Left hindlimb (tissue), 1 donor: Measurements from ENCODE around the gene SPTLC2.
"Not testable (repeated sequence)": the region's sequence is repeated elsewhere in the genome, so short reads cannot be mapped to it uniquely, and the experiment has no call there.

Experiments
- DNase-seq: peaks from one replicate; pipeline ENCODE4 v3.0.0-alpha.2; 2018

Gene SPTLC2

GRCh38 chr14:77585385-77585784 lies 31.1 kb downstream of the SPTLC2 start:
- DNase-seq, result no peak

- DNase-seq, result no peak
Observed at GRCh38 chr14:77584809-77585208, 31.6 kb downstream of the SPTLC2 start.

DNA sequence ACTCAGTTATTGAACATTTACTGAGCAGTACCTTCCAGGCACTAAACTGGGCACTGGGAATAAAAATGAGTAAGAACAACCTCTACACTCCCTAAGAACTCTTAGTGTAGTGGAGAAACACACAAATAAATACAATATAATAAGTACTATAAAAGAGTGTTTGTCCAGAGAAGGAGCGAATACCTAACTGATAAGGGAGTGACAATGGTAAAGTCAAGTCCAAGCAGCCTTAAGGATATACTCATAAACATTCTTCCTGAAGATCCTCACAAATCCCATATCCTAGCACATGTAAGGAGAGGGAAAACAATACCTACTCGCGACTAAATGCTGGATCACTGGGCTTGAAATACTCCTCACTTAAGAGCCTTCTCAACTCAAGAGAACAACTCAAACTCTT lies 32.8 kb downstream of the SPTLC2 start:
- DNase-seq, result no peak

DNA sequence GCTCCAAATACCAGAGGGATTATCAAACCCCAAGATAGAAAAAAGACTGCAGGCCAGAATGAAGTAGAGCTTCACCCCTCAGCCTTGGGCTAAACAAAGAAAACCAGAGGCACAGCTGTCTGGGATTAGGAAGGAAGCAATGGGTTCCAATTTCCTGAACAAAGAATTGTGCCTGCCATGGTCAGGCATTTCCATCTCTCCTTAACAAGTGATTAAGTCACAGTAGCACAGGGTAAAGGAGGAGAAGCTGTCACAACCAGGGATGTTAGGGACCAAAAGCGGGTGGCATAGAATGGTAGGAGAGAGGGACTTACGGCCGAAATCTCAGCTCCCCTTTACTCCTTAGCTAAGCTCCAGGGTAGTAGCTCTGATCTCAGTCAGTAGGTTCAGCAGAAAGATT lies 33.9 kb downstream of the SPTLC2 start:
- DNase-seq, result no peak

DNA sequence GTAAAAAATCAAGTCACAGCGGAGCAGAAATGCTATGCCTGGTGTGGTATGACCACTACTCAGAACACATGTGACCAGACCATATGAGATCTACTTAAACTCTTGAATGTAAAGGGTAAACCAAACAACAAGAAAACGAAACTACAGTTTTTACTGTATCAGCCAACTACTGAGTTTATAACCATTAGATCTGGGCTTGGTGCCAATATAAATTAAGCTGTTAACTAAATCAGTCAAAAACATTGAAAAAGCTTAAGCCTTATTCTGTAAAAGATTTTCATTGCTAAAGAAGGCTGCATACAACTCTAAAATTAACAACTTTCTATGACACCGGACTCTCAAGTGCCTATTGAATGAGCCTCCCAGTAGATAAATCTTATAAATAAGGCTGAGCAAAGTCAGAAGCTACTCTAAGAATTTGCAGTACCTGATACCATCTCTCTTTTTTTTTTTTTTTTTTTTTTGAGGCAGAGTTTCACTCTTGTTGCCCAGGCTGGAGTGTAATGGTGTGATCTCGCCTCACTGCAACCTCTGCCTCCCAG lies 35.4 kb downstream of the SPTLC2 start:
- DNase-seq, result no peak

- no peak for DNase-seq
Observed at GRCh38 chr14:77580477-77580876, 36.0 kb downstream of the SPTLC2 start.

DNA sequence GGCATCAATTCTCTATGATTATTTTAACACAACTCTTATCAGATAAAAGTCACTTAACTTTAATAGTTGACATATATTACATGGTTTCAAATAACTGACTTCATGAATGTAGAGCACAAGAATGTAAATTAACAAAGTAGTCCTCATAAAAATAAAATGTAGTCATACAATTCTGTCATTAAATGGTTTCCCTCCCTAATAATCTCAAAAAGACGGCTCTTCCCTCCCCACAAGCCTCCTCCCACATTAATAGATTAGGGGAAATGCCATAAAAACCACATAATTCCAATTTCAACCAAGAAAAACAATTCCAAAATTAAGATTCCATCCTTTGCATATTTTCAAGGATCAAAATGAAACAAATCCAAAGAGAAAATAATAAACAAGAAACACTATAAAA lies 36.7 kb downstream of the SPTLC2 start:
- no peak for DNase-seq

DNA sequence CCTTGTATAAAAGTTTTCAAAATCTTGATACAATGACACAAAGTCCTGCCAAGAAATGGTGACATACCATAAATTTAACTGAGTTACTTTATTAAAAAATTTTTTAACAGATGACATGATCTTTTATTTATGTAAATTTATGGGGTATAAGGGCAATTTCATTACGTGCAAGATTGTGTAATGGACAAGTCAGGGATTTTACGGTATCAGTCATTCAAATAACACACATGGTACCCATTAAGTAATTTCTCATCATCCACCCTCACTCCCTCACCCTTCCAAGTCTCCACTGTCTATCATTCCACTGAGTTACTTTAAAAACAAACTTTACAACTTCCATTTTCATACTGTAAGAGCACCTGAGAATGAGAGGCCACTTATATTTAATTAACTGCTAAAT lies 37.4 kb downstream of the SPTLC2 start:
- no peak for DNase-seq

DNA sequence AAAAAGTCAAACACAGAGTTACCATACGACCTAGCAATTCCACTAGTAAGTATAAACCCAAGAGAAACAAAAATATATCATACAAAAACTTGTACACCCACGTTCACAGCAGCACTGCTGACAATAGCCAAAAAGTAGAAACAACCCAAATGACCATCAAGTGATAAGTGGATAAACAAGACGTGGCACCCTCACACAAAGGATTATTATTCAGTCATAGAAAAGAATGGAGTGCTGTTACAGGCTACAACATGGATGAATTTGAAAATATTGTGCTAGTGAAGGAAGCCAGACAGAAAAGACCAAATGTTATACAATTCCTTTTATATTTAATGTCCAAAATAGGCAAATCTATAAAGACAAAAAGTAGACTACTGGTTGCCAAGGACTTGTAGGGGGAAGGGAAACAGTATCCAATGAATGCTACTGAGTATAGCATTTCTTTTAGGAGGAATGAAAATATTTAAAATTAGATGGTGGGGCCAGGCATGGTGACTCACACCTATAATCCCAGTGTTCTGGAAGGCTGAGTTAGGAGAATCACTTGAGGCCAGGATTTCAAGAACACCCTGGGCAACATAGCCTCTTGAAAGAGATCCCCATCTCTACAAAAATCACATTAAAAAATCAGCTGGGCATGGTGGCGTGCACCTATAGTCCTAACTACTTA lies 41.9 kb downstream of the SPTLC2 start:
- no peak for DNase-seq

DNA sequence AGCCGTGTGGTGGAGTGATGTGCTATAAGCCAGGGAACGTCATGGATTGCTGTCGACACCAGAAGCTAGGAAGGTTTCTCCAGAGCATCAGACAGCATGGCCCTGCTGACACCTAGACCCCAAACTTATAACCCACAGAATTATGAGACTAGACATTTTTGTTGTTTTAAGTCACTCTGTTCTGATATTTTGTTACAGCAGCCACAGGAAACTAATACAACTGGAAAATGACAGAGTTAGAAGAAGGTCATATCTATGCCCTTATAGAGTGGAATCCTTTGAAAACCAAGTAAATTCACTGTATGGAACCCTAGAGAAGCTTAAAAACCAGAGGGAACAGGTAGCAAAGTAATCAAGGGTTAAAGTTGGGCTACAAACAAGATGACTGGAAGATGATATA lies 42.5 kb downstream of the SPTLC2 start:
- no peak for DNase-seq

- DNase-seq, result no peak
Observed at GRCh38 chr14:77570706-77571268, 45.6 kb downstream of the SPTLC2 start.

DNA sequence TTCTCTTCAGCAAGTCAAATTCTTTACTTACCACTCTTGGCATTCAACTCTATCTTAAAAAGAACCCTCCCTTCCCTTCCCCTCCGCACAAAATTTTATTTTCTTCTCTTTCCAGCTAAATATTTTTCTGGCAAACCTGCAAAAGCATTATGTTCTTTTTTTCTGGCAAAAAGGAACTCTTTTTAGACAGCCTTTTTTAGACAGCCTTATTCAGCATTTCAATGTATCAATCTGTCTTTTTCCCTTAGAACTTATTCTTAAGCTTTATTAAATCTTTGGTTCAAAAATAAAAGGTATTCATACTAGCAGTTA lies 50.5 kb downstream of the SPTLC2 start:
- no peak for DNase-seq

- no peak for DNase-seq
Observed at GRCh38 chr14:77565289-77565993, 51.0 kb downstream of the SPTLC2 start.

GRCh38 chr14:77562681-77563080 lies 53.8 kb downstream of the SPTLC2 start:
- DNase-seq, result no peak

DNA sequence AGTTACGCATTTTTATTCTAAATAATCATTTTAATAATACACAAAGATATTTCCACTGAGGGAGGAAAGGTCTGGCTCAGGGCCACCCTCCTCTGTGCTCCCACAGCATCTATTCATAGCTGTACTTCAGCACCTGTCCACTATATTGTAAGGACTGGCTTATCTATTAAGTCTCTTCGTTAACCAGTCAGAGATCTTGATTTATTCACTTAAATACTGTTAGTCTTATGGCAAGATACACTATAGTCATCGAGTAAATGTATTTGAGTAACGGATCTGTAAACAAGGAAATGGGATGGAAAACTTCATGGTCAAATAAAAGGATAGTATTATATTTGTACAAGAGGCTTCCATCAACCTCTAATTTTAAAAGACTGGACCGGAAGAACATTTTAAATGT lies 54.6 kb downstream of the SPTLC2 start:
- no peak for DNase-seq

DNA sequence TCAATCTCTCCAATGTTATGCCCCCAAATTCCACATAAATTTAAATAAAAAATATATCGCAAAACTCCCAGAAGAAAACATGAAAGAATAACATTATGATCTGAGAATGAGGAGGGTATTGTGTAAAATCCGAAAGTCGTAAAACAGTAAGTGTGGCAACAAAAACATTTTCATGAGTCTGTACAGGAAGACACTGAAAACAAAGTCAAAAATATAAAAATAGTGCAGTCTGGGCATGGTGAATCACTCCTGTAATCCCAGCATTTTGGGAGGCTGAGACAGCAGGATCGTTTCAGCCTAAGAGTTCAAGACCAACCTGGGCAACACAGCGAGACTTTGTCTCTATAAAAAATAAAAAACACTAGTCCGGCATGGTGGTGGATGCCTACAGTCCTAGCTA lies 57.1 kb downstream of the SPTLC2 start:
- DNase-seq, result no peak

- DNase-seq, result no peak
Observed at GRCh38 chr14:77557391-77557790, 59.0 kb downstream of the SPTLC2 start.

GRCh38 chr14:77556946-77557345 lies 59.5 kb downstream of the SPTLC2 start:
- no peak for DNase-seq

DNA sequence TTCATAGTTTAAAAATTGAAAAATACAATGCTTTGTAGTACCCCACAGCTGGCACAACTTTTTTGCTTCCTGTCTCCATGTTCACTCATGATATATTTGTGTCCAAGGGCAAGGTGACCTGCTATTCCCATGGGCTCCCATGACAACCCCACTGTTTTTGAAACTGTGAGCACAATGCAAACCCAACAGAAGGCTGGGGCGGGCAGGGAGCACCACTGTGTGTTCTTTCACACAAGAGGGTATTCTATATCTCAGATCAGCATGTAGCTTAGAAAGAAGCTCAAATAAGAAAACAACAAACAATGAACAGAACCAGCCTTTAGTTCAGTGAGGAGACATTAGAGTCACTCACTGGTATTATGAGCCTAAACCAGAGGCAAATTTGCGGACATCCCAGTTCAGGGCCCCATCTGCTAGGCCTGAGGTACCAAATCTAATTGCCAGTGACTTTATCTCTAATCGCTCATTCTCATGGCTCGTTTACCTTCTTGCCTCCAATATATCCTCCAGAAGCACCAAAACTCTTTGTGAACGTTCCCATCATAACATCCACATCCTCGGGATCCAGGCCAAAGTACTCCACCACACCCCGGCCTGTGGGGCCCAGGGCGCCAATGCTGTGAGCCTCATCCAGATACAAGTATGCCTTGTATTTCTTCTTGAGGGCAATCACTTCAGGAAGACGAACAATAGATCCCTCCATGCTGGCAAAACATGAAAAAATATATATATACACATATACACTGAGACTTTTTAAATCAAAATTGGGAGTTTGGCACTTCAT lies 61.4 kb downstream of the SPTLC2 start:
- no peak for DNase-seq

DNA sequence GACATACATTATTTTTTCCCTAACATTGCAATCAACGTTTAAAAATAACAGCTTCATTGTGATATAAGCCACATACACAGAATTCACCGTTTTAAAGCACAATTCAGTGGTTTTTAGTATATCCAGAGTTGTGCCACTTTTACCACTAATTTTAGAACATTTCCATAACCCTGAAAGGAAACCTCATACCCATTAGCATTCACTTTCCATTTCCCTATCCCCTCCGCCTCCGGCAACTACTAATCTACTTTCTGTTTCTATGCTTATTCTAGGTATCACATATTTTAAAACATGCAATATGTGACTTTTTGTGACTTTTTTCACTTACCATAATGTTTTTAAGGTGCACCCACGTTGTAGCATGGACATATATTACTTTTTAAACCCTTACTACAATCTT lies 62.2 kb downstream of the SPTLC2 start:
- no peak for DNase-seq

GRCh38 chr14:77549451-77549850 lies 67.0 kb downstream of the SPTLC2 start:
- no peak for DNase-seq

DNA sequence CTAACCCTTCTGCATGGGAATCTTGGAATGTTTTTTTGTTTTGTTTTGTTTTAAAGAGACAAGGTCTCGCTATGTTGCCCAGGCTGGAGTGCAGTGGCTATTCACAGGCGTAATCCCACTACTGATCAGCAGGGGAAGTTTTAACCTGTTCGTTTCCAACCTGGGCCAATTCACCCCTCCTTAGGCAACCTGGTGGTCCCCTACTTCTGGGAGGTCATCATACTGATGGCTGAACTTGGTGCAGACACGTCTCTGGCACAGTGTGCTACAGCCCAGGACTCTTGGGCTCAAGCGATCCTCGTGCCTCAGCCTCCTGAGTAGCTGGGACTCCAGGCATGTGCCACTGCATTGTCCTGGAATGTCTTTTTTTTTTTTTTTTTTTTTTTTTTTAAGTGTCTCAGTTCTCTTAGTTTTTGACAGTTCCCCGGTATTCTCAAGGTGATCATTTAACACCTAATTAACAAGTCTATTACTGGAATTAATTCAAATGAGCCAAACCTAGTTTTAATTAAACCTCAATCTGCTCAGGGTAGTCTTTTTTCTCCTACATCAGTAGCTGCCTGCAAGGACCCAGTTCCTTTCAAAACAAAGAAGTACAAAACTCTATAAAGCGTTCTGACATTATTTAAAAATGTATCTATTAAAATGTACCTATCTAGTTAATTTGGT lies 68.8 kb downstream of the SPTLC2 start:
- DNase-seq, result no peak

DNA sequence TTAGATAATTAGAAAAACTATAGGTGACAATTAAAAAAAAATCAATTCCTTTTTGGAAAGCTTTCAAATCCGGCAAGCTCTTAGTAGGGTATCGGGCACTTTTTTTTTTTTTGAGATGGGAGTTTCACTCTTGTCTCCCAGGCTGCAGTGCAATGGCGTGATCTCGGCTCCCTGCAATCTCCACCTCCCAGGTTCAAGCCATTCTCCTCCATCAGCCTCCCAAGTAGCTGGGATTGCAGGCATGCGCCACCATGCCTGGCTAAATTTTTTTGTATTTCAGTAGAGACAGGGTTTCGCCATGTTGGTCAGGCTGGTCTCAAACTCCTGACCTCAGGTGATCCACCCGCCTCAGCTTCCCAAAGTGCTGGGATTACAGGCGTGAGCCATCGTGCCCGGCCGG lies 71.3 kb downstream of the SPTLC2 start:
- not testable (repeated sequence) for DNase-seq
